ENCODE results near the gene ACVR1. TPM values are rescaled to one million over a fixed set of nuclear protein-coding genes. Genes with fewer than 3 reads are reported as not detected.

The ACVR1 gene
- total and polyA plus RNA-seq, 2 experiments from 2014 or later: 8.9 to 21.5 TPM

DNA sequence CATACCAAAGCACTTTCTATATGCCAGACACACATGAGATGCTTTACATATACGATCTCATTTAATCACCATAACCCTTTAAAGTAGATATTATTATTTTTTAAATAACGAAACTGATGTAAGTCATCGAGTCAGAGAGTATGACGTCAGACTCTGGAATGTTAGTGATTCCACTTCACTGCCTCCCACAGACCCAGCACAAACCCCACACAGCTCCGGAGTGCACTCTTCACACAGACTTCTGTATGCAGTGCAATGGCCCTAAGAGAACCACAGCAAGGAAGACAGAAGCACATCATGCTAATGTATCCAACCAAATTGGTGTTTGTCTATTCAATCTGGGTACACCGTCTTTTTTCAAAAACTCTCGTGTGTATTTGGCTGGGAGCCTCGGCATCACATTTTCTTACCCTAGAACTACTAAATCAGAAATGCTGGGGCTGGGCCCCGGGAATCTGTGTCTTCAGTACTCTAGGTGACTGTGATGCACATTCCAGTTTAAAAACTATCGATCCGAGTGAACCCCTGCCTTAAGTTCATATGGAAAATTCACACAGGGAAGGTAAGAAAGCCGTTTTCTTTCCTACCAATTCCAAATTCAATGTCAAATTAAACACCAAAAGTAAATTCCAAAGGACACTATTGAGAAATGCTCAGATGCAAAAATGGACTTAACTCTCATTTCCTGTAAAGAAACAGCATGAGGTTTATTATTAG, 129.7 kb downstream of the ACVR1 start:
- Histone ChIP-seq H3K27ac (ENCODE audit: low read depth) (no peak overlapping the region), H4K20me1 (replicated peaks; ENCODE audit: insufficient read depth) (no peaks in the 10 kb centered on the region), H3K27me3 (ENCODE audit: insufficient read depth) (no peaks in the 10 kb centered on the region), H3K4me3 (no peak overlapping the region), H3K36me3 (ENCODE audit: insufficient read depth) (no peaks in the 10 kb centered on the region; the same call in 1 of the 2 replicates), H2AFZ (no peak overlapping the region), H3F3A (replicated peaks; ENCODE audit: low read depth) (no peaks in the 10 kb centered on the region), H3K9me2 (ENCODE audit: insufficient read depth) (no peaks in the 10 kb centered on the region), H3K4me2 (no peak overlapping the region), H3K4me1 (ENCODE audit: insufficient read depth) (no peaks in the 10 kb centered on the region), H3K79me2 (replicated peaks; ENCODE audit: insufficient read depth) (no peaks in the 10 kb centered on the region; the same call in 1 of the 2 replicates)
- Mint-ChIP-seq H3K36me3 (ENCODE audit: low read depth) (peaks cover 18% of the 10 kb centered on the region; the same call in 2 of the 3 replicates), H3K27me3 (ENCODE audit: insufficient read depth, low read depth, poor library complexity) (peaks cover 6% of the 10 kb centered on the region), H3K4me1 (peaks cover 11% of the 10 kb centered on the region; the same call in 2 of the 3 replicates), H3K27ac (no peak overlapping the region), H3K4me3 (no peak overlapping the region), H3K9me3 (no peaks in the 10 kb centered on the region)
- TF ChIP-seq, protein P1, sequence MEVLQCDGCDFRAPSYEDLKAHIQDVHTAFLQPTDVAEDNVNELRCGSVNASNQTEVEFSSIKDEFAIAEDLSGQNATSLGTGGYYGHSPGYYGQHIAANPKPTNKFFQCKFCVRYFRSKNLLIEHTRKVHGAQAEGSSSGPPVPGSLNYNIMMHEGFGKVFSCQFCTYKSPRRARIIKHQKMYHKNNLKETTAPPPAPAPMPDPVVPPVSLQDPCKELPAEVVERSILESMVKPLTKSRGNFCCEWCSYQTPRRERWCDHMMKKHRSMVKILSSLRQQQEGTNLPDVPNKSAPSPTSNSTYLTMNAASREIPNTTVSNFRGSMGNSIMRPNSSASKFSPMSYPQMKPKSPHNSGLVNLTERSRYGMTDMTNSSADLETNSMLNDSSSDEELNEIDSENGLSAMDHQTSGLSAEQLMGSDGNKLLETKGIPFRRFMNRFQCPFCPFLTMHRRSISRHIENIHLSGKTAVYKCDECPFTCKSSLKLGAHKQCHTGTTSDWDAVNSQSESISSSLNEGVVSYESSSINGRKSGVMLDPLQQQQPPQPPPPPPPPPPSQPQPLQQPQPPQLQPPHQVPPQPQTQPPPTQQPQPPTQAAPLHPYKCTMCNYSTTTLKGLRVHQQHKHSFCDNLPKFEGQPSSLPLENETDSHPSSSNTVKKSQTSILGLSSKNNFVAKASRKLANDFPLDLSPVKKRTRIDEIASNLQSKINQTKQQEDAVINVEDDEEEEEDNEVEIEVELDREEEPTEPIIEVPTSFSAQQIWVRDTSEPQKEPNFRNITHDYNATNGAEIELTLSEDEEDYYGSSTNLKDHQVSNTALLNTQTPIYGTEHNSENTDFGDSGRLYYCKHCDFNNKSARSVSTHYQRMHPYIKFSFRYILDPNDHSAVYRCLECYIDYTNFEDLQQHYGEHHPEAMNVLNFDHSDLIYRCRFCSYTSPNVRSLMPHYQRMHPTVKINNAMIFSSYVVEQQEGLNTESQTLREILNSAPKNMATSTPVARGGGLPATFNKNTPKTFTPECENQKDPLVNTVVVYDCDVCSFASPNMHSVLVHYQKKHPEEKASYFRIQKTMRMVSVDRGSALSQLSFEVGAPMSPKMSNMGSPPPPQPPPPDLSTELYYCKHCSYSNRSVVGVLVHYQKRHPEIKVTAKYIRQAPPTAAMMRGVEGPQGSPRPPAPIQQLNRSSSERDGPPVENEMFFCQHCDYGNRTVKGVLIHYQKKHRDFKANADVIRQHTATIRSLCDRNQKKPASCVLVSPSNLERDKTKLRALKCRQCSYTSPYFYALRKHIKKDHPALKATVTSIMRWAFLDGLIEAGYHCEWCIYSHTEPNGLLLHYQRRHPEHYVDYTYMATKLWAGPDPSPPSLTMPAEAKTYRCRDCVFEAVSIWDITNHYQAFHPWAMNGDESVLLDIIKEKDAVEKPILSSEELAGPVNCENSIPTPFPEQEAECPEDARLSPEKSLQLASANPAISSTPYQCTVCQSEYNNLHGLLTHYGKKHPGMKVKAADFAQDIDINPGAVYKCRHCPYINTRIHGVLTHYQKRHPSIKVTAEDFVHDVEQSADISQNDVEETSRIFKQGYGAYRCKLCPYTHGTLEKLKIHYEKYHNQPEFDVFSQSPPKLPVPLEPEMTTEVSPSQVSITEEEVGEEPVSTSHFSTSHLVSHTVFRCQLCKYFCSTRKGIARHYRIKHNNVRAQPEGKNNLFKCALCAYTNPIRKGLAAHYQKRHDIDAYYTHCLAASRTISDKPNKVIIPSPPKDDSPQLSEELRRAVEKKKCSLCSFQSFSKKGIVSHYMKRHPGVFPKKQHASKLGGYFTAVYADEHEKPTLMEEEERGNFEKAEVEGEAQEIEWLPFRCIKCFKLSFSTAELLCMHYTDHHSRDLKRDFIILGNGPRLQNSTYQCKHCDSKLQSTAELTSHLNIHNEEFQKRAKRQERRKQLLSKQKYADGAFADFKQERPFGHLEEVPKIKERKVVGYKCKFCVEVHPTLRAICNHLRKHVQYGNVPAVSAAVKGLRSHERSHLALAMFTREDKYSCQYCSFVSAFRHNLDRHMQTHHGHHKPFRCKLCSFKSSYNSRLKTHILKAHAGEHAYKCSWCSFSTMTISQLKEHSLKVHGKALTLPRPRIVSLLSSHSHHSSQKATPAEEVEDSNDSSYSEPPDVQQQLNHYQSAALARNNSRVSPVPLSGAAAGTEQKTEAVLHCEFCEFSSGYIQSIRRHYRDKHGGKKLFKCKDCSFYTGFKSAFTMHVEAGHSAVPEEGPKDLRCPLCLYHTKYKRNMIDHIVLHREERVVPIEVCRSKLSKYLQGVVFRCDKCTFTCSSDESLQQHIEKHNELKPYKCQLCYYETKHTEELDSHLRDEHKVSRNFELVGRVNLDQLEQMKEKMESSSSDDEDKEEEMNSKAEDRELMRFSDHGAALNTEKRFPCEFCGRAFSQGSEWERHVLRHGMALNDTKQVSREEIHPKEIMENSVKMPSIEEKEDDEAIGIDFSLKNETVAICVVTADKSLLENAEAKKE (CRISPR knock-in tag; IDR thresholded peaks at IDR 0.05): no peak
- TF ChIP-seq NANOG (IDR thresholded peaks at IDR 0.05; ENCODE audit: borderline replicate concordance): no peak
- no peak for TF ChIP-seq ZNF331 (CRISPR knock-in tag; IDR thresholded peaks at IDR 0.05; ENCODE audit: low read depth)
- TF ChIP-seq, protein P2, sequence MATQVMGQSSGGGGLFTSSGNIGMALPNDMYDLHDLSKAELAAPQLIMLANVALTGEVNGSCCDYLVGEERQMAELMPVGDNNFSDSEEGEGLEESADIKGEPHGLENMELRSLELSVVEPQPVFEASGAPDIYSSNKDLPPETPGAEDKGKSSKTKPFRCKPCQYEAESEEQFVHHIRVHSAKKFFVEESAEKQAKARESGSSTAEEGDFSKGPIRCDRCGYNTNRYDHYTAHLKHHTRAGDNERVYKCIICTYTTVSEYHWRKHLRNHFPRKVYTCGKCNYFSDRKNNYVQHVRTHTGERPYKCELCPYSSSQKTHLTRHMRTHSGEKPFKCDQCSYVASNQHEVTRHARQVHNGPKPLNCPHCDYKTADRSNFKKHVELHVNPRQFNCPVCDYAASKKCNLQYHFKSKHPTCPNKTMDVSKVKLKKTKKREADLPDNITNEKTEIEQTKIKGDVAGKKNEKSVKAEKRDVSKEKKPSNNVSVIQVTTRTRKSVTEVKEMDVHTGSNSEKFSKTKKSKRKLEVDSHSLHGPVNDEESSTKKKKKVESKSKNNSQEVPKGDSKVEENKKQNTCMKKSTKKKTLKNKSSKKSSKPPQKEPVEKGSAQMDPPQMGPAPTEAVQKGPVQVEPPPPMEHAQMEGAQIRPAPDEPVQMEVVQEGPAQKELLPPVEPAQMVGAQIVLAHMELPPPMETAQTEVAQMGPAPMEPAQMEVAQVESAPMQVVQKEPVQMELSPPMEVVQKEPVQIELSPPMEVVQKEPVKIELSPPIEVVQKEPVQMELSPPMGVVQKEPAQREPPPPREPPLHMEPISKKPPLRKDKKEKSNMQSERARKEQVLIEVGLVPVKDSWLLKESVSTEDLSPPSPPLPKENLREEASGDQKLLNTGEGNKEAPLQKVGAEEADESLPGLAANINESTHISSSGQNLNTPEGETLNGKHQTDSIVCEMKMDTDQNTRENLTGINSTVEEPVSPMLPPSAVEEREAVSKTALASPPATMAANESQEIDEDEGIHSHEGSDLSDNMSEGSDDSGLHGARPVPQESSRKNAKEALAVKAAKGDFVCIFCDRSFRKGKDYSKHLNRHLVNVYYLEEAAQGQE (IDR thresholded peaks at IDR 0.05; ENCODE audit: unreplicated experiment): no peak
- TF ChIP-seq ZNF114 (CRISPR knock-in tag; IDR thresholded peaks at IDR 0.05): no peak
- TF ChIP-seq, protein P3, sequence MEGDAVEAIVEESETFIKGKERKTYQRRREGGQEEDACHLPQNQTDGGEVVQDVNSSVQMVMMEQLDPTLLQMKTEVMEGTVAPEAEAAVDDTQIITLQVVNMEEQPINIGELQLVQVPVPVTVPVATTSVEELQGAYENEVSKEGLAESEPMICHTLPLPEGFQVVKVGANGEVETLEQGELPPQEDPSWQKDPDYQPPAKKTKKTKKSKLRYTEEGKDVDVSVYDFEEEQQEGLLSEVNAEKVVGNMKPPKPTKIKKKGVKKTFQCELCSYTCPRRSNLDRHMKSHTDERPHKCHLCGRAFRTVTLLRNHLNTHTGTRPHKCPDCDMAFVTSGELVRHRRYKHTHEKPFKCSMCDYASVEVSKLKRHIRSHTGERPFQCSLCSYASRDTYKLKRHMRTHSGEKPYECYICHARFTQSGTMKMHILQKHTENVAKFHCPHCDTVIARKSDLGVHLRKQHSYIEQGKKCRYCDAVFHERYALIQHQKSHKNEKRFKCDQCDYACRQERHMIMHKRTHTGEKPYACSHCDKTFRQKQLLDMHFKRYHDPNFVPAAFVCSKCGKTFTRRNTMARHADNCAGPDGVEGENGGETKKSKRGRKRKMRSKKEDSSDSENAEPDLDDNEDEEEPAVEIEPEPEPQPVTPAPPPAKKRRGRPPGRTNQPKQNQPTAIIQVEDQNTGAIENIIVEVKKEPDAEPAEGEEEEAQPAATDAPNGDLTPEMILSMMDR (conservative IDR thresholded peaks at IDR 0.05; ENCODE audit: low read depth in 2 of 2): no peak
- no peak for TF ChIP-seq EZH2 (IDR thresholded peaks at IDR 0.05; ENCODE audit: low read depth, unreplicated experiment)
- TF ChIP-seq, protein P4, sequence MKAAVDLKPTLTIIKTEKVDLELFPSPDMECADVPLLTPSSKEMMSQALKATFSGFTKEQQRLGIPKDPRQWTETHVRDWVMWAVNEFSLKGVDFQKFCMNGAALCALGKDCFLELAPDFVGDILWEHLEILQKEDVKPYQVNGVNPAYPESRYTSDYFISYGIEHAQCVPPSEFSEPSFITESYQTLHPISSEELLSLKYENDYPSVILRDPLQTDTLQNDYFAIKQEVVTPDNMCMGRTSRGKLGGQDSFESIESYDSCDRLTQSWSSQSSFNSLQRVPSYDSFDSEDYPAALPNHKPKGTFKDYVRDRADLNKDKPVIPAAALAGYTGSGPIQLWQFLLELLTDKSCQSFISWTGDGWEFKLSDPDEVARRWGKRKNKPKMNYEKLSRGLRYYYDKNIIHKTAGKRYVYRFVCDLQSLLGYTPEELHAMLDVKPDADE (IDR thresholded peaks at IDR 0.05): no peak
- TF ChIP-seq EZH2phosphoT487 (IDR thresholded peaks at IDR 0.05; ENCODE audit: unreplicated experiment): no peak
- TF ChIP-seq JUNB (IDR thresholded peaks at IDR 0.05; ENCODE audit: unreplicated experiment): no peak
- ATAC-seq (no peak), DNase-seq (ENCODE audit: low spot score) (peak; percentile 16)

Measured in GM23338 (cell line).